ENCODE results near the gene CMTM7.
"Not testable (repeated sequence)": the region's sequence is repeated elsewhere in the genome, so short reads cannot be mapped to it uniquely, and the experiment has no call there.

CMTM7 gene

GRCh38 chr3:32383136-32383711, 8.4 kb upstream of the CMTM7 start:
- DNase-seq (ENCODE audit: low read depth) = no peak

- no peak for DNase-seq (ENCODE audit: low read depth)
Measured at GRCh38 chr3:32384938-32385337, 6.7 kb upstream of the CMTM7 start.

DNA sequence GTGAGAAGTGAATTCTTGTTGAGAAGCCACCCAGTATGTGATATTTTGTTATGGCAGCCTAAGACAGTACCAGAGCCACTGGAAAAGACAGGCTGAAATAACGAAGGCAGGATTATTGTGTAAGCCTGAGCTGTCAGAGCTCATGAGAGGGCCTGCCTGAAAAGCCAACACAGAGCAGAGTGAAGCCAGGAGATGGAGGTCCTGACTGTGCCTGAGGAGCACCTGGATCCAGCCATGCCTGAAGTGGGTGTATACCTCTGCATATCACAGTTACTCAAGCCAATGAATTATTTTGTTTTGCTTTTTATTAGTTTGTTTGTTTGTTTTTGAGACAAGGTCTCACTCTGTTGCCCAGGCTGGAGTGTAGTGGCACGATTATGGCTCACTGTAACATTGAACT, 4.1 kb upstream of the CMTM7 start:
- DNase-seq (ENCODE audit: low read depth) = no peak

GRCh38 chr3:32389577-32389976, 2.1 kb upstream of the CMTM7 start:
- not testable (repeated sequence) for DNase-seq (ENCODE audit: low read depth)

GRCh38 chr3:32392536-32393302, 1.1 kb downstream of the CMTM7 start:
- no peak for DNase-seq (ENCODE audit: low read depth)

GRCh38 chr3:32395496-32395895, 3.8 kb downstream of the CMTM7 start:
- DNase-seq (ENCODE audit: low read depth) = no peak

GRCh38 chr3:32397941-32398340, 6.3 kb downstream of the CMTM7 start:
- DNase-seq (ENCODE audit: low read depth) = no peak

DNA sequence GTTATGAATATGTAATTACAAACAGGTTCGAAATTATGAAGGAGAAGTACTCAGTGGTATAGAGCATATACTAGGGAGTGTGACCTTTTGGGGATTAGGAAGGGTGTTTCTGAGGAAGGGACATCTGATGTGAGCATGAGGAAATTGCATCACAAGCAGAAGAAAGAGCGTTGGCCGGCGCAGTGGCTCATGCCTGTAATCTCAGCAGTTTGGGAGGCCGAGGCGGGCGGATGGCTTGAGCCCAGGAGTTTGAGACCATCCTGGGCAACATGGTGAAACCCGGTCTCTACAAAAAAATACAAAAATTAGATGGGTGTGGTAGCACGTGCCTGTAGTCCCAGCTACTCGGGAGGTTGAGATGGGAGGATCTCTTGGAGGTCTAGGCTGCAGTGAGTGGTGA, 6.9 kb downstream of the CMTM7 start:
- DNase-seq (ENCODE audit: low read depth) = no peak

GRCh38 chr3:32399030-32399620, 7.5 kb downstream of the CMTM7 start:
- DNase-seq (ENCODE audit: low read depth) = no peak

- no peak for DNase-seq (ENCODE audit: low read depth)
Measured at GRCh38 chr3:32401126-32401525, 9.5 kb downstream of the CMTM7 start.

- no peak for DNase-seq (ENCODE audit: low read depth)
Measured at GRCh38 chr3:32401556-32402081, 10.0 kb downstream of the CMTM7 start.

GRCh38 chr3:32403663-32404062, 12.0 kb downstream of the CMTM7 start:
- DNase-seq (ENCODE audit: low read depth) = no peak

DNA sequence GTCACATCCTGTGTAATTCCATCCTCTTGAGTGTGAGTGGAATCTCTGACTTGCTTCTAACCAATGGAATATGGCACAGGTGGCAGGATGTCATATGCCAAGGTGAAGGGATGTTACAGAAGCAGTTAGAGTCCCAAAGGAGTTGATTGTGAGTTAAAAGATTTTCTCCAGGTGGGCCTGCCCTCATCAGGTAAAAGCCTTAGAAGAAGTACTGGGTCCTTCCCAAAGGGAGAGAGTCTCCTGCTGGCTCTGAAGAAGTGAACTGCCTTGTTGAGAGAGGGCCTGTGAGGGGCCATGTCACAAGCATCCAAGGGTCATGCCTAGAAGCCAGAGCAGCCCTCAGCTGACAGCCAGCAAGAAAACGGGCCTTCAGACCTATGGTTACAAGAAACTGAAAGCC, 13.1 kb downstream of the CMTM7 start:
- DNase-seq (ENCODE audit: low read depth) = no peak

DNA sequence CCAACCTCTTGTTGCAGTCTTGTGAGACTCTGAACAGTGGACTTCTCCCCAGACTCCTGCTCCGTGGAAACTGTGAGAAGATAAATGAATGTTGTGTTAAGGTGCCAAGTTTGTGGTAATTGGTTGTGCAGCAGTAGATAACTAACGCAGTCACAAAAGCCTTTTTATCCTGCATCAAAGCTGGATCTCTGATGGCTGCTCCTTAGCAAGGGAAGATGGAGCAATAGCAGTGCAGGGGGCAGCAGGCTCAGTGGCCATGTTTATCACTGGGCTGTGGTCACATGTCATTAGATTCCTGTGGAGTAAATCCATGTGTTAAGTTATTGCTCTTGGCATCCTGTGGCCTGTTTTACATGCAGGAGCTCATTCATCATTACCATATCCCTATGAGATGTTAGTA, 13.5 kb downstream of the CMTM7 start:
- no peak for DNase-seq (ENCODE audit: low read depth)

DNA sequence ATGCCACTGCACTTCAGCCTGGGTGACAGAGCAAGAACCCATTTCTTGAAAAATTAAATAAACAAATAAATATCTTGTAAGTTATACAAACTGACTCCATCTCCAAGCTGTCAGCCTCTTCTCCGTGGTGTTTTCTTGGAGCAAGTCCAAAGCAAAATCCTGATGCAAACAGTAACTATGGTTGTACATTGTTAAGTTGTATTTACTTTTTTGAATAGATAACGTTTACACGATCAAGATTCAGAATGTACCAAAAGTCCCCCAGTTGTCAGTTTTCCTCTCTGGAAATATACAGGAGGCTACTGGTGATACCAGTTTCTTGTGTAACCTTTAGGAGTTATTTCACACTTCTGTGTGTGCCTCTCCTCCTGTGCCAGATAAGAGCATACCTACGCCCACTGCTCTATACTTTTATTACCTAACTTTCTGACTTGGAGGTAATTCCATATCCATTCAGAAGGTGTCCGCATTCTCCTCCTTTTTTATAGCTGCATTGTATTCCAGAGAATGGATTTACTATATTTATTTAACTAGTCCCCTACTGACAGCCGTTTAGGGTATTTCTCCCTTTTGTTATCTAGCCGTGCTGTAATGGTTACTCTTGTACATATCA, 14.2 kb downstream of the CMTM7 start:
- no peak for DNase-seq (ENCODE audit: low read depth)

GRCh38 chr3:32406486-32407408, 15.1 kb downstream of the CMTM7 start:
- no peak for DNase-seq (ENCODE audit: low read depth)

GRCh38 chr3:32410367-32411246, 19.0 kb downstream of the CMTM7 start:
- no peak for DNase-seq (ENCODE audit: low read depth)

DNA sequence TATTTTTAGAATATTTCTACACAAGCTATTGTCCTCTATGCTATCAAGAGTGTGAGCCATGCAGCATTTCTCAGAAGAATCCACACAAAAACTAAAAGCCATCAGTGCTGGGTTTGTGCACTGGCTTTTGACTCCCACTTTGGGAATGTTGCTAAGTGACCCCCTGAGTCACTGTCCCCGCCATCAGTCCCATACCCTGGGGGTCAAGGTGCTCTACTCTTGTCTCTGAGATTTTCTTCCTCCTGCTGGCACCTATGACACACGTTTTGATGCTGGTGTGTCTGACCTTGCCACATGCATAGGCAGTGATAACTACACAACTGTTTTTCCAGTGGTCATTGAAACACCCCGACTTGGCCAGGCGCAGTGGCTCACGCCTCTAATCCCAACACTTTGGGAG, 19.8 kb downstream of the CMTM7 start:
- DNase-seq (ENCODE audit: low read depth) = no peak

GRCh38 chr3:32412887-32413286, 21.2 kb downstream of the CMTM7 start:
- no peak for DNase-seq (ENCODE audit: low read depth)

- DNase-seq (ENCODE audit: low read depth) = no peak
Measured at GRCh38 chr3:32413845-32414521, 22.3 kb downstream of the CMTM7 start.
